Dedifferentiated amniotic fluid mesenchymal stem cell (primary cell): ENCODE results near the gene PEX14.

Experiments used
- DNase-seq: peaks from one replicate; pipeline ENCODE4 v3.0.0-alpha.2; 2016; ENCODE audit errors: extremely low spot score

The PEX14 gene

GRCh38 chr1:10544239-10544638 lies 69.5 kb downstream of the PEX14 start:
- DNase-seq, result no peak

DNA sequence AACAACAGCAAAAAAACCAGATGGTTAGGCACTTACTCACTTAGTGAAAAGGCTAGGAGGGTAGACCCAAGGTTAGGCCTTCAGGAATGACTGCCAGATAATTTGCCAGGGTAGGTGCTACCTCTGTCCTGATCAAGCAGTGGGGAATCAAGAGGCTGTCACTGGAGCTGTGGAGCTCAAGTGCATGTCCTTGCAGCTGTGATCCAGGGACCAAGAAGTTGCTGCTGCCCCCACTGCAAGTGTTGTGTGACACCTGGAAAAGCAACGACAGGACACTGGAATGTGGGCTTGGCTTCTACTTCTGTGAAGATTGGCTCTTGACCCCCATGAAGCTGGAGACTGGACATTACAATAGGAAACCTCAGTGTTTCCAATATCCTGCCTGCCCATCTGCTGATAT lies 72.1 kb downstream of the PEX14 start:
- no peak for DNase-seq

- no peak for DNase-seq
Observed at GRCh38 chr1:10549904-10550664, 75.3 kb downstream of the PEX14 start.

DNA sequence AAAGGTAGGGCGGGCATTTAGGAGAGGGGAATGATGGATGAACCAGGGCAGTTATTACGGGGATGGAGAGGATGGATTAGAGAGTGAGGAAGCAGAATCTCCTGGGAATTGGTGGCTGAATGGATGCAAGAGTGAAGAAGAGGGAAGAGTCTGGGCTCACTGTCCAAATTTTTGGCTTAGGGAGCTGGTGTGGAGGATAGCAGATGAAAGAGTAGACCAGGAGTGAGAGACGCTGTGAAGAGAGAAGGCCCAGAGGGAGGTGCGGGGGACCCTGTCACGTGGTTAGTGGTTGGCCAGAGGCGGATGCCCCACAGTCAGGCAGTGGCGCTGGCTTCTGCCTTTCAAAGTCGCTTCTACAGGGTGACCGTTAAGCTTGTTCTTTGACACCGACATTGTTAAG lies 78.4 kb downstream of the PEX14 start:
- no peak for DNase-seq

DNA sequence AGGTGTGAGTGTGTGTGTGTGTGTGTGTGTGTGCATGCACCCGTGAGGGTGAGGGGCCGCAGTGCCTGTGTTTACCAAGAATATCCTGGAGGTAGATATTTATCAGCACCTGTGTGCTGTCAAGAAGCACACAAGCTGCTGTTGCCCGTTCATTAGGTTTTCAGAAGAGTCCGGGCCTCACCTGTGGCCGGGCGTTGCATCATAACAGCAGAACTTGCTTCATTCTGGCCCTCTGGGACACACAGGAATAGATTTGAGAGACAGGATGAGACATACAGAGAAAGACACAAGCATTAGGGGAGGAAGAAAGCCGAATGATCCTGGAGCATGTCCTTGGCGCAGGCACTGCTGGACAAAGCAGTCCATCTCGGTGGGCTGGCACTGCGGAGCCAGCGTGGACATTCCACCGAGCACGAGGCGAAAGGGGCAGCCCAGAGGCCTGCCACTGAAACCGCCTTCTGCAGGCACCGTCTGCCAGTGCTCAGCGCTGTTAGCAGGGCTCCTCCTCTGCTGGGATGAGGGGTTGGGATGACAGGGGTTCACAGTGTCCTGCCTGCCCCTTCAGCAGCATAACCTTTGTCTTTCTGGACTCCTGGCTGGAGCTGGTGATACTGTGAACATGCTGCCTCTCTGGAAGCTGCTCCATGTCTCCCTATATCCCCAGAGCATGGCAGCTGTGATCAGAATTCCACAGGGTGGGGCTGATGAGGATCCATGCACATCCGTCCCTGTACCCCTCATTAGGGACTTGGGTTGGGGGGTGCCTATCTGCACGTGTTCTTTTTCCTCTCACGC lies 81.1 kb downstream of the PEX14 start:
- no peak for DNase-seq

- DNase-seq, result no peak
Observed at GRCh38 chr1:10556430-10557005, 81.8 kb downstream of the PEX14 start.

DNA sequence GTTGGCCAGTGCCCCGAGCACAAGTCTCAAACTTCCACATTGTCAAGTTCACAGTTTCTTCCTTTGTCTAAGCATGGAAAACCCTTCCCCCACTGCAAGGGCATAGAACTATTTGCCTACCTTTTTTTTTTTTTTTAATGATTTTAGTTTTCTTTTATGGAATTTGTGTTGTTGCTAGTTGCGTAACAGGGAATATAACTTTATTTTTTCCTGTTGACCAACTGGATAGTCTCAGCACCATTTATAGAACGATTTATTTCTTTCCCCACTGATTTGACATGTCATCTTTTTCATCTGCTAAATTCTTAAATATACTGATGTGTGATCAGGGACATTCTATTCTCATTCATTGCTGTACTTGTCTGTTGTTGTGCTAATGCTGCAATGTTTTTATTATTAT lies 83.0 kb downstream of the PEX14 start:
- no peak for DNase-seq

- DNase-seq, result no peak
Observed at GRCh38 chr1:10559386-10559785, 84.6 kb downstream of the PEX14 start.

DNA sequence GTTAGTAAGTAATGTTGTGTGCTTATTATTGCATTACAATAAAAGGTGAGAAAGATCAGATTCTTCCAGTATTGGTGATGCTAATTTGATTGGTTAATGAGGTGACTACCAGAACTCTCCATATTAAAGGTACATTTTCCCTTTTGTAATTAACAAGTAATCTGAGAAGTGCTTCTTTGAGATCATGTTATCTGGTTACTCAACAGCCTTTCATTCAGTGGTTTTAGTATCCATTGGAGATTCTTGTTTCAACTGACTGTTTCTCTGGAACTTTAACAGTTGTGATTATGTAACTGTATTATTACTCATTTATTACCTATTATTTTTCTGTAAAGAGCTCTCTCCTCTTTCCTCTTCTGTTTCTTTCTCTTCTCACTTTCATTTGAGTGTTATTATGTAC lies 86.7 kb downstream of the PEX14 start:
- no peak for DNase-seq

- no peak for DNase-seq
Observed at GRCh38 chr1:10561955-10562354, 87.2 kb downstream of the PEX14 start.

DNA sequence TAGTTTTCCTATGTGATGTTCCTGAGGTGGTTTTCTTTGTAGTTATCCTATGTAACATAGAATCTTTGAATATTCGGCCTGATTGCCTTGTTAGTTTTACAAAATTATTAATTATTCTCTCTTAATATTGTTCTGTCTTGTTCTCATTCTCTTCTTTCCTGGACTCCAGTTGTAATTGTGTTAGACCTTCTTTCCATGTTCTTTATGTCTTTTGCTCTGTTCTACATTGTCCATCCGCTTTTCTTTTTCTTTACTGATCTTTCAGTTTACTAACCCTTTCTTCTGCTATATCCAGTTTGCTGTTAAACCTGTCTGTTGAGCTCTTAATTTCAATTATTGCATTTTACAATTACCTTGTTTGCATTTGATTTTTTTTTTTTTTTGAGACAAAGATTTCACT lies 89.3 kb downstream of the PEX14 start:
- no peak for DNase-seq

DNA sequence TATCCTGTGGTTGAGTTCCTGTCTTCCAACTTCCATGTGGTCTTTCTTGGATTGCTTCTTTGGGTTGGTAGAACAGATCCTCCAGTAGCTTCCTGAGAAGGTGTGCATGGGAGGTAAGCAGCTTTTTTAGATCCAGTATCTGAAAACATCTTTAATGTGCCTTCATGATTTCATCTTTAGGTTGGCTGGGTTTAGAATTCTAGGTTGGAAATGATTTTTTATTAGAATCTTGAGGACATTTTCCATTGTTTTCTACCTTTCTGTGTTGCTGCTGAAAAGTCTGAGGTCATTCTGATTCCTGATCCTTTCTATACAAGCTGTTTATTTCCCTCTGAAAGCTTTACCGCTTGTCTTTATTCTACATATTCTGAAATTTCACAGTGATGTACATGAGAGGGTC lies 94.8 kb downstream of the PEX14 start:
- DNase-seq, result no peak

- DNase-seq, result no peak
Observed at GRCh38 chr1:10575616-10576015, 100.9 kb downstream of the PEX14 start.

GRCh38 chr1:10578070-10578469 lies 103.3 kb downstream of the PEX14 start:
- DNase-seq, result no peak

DNA sequence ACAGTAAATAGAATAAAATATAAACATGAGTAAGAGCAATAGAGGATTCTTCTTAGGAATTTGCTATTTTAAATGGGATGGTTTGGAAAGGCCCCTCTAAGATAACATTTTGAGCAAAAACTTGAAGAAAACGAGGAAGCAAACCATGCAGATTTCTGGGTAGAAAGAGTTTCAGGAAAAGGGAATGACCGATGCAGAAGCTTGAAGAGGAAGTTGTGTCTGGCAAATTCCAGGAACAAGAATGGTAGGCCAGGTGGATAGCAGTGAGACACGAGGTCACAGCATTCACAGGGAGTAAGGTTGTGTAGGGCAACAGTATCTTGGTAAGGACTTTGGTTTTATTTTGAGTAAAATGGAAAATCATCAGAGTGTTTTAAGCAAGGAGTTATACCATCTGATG lies 108.9 kb downstream of the PEX14 start:
- no peak for DNase-seq

DNA sequence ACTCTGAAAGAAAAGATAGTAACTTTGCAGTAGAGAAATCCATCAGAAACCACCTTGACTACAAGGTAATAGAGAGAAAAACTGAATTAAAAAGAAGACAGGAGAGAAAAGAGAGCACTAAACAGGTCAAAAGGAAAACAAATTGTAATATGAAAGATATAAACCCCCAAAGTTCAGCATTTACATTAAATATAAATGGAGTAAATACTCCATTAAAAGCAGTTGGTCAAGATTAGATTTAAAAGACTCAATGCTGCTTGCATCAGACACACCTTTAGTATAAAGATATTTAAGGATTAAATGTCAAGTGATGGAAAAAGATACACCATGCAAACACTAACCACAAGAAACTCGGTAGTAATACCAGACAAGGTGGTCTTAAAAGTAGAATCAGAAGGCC lies 110.5 kb downstream of the PEX14 start:
- DNase-seq, result no peak

DNA sequence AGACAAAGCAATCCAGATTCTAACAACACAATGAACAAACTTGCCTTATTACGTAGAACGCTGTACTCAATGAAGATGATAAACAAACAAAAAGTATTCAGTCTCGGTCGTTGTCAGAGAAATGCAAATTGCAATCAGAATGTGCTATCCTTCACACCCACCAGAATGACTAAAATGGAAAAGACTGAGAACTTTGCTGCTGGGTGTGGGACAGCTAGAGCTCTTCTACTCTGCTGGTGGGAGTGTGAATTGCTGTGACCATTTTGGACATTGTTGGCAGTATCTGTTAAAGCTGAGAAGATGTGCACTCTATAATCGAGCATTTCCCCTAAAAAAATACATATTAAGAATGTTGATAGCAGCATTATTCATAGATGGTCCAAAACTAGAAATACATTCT lies 111.4 kb downstream of the PEX14 start:
- no peak for DNase-seq

DNA sequence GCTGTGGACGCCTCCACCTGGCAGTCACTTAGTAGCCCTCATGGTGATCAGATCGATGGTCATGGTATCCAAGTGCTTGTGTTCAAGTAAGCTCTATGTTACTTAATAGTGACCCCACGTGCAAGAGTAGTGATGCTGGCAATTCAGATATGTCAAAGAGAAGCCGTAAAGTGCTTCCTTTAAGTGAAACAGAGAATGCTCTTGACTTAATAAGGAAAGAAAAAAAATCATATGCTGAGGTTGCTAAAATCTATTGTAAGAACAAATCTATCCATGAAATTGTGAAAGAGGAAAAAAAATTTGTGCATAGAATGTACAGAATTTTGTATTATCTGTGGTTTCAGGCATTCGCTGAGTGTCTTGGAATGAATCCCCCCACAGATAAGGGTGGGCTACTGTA lies 113.9 kb downstream of the PEX14 start:
- no peak for DNase-seq

GRCh38 chr1:10589074-10589473 lies 114.3 kb downstream of the PEX14 start:
- no peak for DNase-seq

DNA sequence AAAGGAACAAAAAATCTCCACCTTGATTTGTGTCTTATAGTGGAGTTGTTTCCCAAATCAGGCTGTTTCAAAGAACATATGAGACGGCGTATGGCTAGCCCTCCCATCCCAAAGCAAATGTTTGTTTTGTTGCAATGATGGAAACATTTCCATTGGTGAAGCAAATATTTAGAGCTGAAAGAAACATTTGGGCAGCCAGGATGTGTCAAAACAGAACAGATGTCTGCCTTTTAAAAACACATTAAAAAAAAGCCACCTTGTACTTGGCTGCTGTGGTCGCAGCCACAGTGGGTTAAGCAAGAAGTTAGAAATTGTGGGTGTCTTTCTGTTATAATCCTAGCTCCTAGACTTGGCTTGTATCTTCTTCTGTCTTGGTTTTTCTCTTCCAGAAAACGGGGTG lies 116.3 kb downstream of the PEX14 start:
- DNase-seq, result no peak

DNA sequence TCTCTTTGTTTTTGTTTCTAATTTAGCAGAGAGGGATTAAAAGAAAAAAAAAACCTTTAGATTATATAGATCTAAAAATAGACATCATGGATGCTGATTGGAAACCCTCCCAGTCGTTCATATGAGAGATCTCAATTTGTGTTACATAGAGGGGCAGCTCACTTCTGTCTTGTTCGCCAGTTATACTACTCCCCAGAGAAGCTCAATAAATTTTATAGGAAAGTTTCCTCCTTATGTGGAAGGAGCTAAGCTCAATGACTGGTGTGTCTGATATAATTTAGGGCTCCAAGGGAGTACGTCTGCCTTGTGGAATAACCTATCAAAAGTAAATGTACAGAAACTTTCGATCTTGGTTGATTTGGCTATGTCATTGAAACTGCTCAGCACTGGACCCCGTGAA lies 117.6 kb downstream of the PEX14 start:
- DNase-seq, result no peak

DNA sequence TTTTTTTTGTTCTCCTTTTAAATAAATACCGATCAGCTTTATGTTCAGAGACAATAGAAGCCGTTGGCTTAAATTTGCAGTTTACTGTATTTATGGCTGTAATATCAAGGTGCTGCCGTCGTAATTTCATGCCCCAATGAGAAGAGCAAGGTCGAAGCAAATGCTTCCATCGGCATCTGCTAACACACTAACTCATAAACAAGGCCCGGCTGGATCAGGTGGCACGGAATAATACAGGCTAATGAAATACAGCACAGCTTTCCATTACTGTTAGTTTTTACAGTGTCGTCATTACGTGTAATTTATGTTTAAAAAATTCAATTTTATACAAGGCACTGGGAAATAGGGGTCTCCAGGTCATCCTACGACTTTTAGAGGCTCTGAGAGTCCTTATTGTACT lies 119.0 kb downstream of the PEX14 start:
- no peak for DNase-seq

GRCh38 chr1:10594595-10595223 lies 120.0 kb downstream of the PEX14 start:
- DNase-seq, result no peak
